H1 (cell line): ENCODE data around the gene PRAMEF6. TPM values are rescaled to one million over a fixed set of nuclear protein-coding genes. Genes with fewer than 3 reads are reported as not detected.
"Not testable (repeated sequence)": the region's sequence is repeated elsewhere in the genome, so short reads cannot be mapped to it uniquely, and the experiment has no call there.

Experiments
- CTCF ChIA-PET: fragments of 300-600 bp; sonication (Branson Sonifier 250); formaldehyde crosslinking; loops from one replicate; lab custom pipeline; 2021; ENCODE audit not compliant: partially characterized antibody; lab: Charles Lee
- POLR2A ChIA-PET: fragments of 300-600 bp; sonication (Branson Sonifier 250); formaldehyde crosslinking; loops from one replicate; lab custom pipeline; 2021; ENCODE audit warnings: inconsistent platforms; ENCODE audit not compliant: partially characterized antibody; lab: Charles Lee
- DNase-seq, 2 experiments: peaks; one replicate each; pipeline versions ENCODE4 v3.0.0 to v3.0.0-alpha.2; 2010 to 2022; ENCODE audit warnings: low spot score in 2 of 2, low read depth in 1 of 2, mixed read lengths in 1 of 2
- FAIRE-seq: peaks from 2 replicates; lab custom pipeline; 2011; peaks lifted over from hg19 to GRCh38; lab: Jason Lieb, UNC
- H2AFZ ChIP-seq: 2 replicates; pipeline ENCODE4 v1.8.1; 2012; ENCODE audit warnings: low read length, inconsistent platforms
- H2AK5ac ChIP-seq: 2 replicates; pipeline ENCODE4 v1.6.1; 2013; ENCODE audit warnings: low read depth, low read length
- H2BK120ac ChIP-seq: replicated peaks from 2 replicates; pipeline ENCODE3; 2013; ENCODE audit warnings: low read depth, low read length, inconsistent platforms
- H2BK12ac ChIP-seq: 2 replicates; pipeline ENCODE4 v1.6.1; 2013; ENCODE audit warnings: low read depth, low read length
- H2BK15ac ChIP-seq: 2 replicates; pipeline ENCODE4 v1.6.1; 2013; ENCODE audit warnings: low read length
- H2BK20ac ChIP-seq: 2 replicates; pipeline ENCODE4 v1.6.1; 2013; ENCODE audit warnings: low read length
- H2BK5ac ChIP-seq: 2 replicates; pipeline ENCODE4 v1.6.1; 2013; ENCODE audit warnings: low read depth, low read length
- H3K14ac ChIP-seq: 2 replicates; pipeline ENCODE4 v1.6.1; 2013; ENCODE audit warnings: inconsistent platforms; ENCODE audit not compliant: insufficient read length
- H3K18ac ChIP-seq: 2 replicates; pipeline ENCODE4 v1.6.1; 2013; ENCODE audit warnings: low read length; ENCODE audit errors: extremely low read depth
- H3K23ac ChIP-seq: 2 replicates; pipeline ENCODE4 v1.6.1; 2013; ENCODE audit warnings: inconsistent platforms; ENCODE audit not compliant: insufficient read length
- H3K23me2 ChIP-seq: 2 replicates; pipeline ENCODE4 v1.6.1; 2013; ENCODE audit warnings: low read depth, low read length
- H3K27ac ChIP-seq: 2 replicates; pipeline ENCODE4 v1.6.1; 2011; ENCODE audit warnings: low read depth, low read length, inconsistent platforms
- H3K27me3 ChIP-seq, 4 experiments: replicated peaks in 1 of 4; 1 replicate in 1 of 4; 2 replicates in 3 of 4; pipeline versions ENCODE4 v1.6.1 to v1.8.1; 2011 to 2013; ENCODE audit warnings: low read length in 3 of 4, mild to moderate bottlenecking in 3 of 4, inconsistent platforms in 2 of 4, mixed read lengths in 2 of 4, moderate library complexity in 1 of 4; ENCODE audit not compliant: control insufficient read depth in 3 of 4, insufficient read depth in 3 of 4; ENCODE audit errors: extremely low read depth in 1 of 4
- H3K36me3 ChIP-seq, 4 experiments: 2 replicates each; pipeline versions ENCODE4 v1.6.1 to v1.8.1; 2011 to 2013; ENCODE audit warnings: mild to moderate bottlenecking in 4 of 4, low read length in 3 of 4, moderate library complexity in 2 of 4, control low read depth in 1 of 4, inconsistent platforms in 1 of 4; ENCODE audit not compliant: insufficient read depth in 4 of 4, control insufficient read depth in 2 of 4
- H3K4ac ChIP-seq: replicated peaks from 2 replicates; pipeline ENCODE3; 2013; ENCODE audit warnings: low read length, low read depth, mixed read lengths, inconsistent platforms; ENCODE audit not compliant: insufficient read length
- H3K4me1 ChIP-seq, 4 experiments: replicated peaks in 1 of 4; 1 replicate in 1 of 4; 2 replicates in 3 of 4; pipeline versions ENCODE4 v1.6.1 to v1.8.1; 2011 to 2013; ENCODE audit warnings: low read length in 3 of 4, inconsistent platforms in 2 of 4, mixed read lengths in 1 of 4; ENCODE audit not compliant: insufficient read depth in 4 of 4, control insufficient read depth in 3 of 4
- H3K4me2 ChIP-seq, 2 experiments: 2 replicates each; pipeline versions ENCODE4 v1.6.1 to v1.8.1; 2011 to 2013; ENCODE audit warnings: low read depth in 2 of 2, low read length in 2 of 2, control low read depth in 1 of 2, inconsistent platforms in 1 of 2, mild to moderate bottlenecking in 1 of 2; ENCODE audit not compliant: insufficient read depth in 1 of 2
- H3K4me3 ChIP-seq, 4 experiments: fragments of 200-600, 300-600 bp in 1 of 4; sonication (generic), shearing (Covaris generic), sonication (Bioruptor Twin) in 1 of 4; 2 replicates each; pipeline versions ENCODE4 v1.5.1 to v1.8.1; 2011 to 2016; ENCODE audit warnings: low read length in 4 of 4, low read depth in 3 of 4, control low read depth in 2 of 4, inconsistent platforms in 2 of 4, mild to moderate bottlenecking in 2 of 4, mixed read lengths in 1 of 4, moderate library complexity in 1 of 4; ENCODE audit not compliant: insufficient read depth in 2 of 4; ENCODE audit errors: extremely low read depth in 1 of 4
- H3K56ac ChIP-seq: replicated peaks from 2 replicates; pipeline ENCODE3; 2013; ENCODE audit warnings: low read depth, mild to moderate bottlenecking, mixed read lengths, low read length, inconsistent platforms; ENCODE audit not compliant: insufficient read length
- H3K79me1 ChIP-seq: 2 replicates; pipeline ENCODE4 v1.6.1; 2013; ENCODE audit warnings: low read depth, low read length, control low read depth
- H3K79me2 ChIP-seq, 2 experiments: 2 replicates each; pipeline versions ENCODE4 v1.6.1 to v1.8.1; 2012 to 2013; ENCODE audit warnings: low read length in 2 of 2, mild to moderate bottlenecking in 2 of 2, inconsistent platforms in 1 of 2; ENCODE audit not compliant: insufficient read depth in 2 of 2, control insufficient read depth in 1 of 2
- H3K9ac ChIP-seq, 4 experiments: replicated peaks in 1 of 4; 1 replicate in 1 of 4; 2 replicates in 3 of 4; pipeline versions ENCODE4 v1.6.1 to v1.8.1; 2011 to 2013; ENCODE audit warnings: low read depth in 3 of 4, low read length in 3 of 4, control low read depth in 2 of 4, mild to moderate bottlenecking in 2 of 4, moderate library complexity in 2 of 4, inconsistent platforms in 1 of 4; ENCODE audit errors: extremely low read depth in 1 of 4
- H3K9me3 ChIP-seq, 2 experiments: 2 replicates each; pipeline versions ENCODE4 v1.6.1 to v1.8.1; 2012 to 2013; ENCODE audit warnings: mild to moderate bottlenecking in 2 of 2, moderate library complexity in 2 of 2, control low read depth in 1 of 2, inconsistent platforms in 1 of 2, low read depth in 1 of 2, low read length in 1 of 2, mixed read lengths in 1 of 2; ENCODE audit not compliant: insufficient read depth in 2 of 2
- H4K20me1 ChIP-seq, 2 experiments: replicated peaks in 1 of 2; 2 replicates each; pipeline versions ENCODE3 to v1.8.1; 2011 to 2013; ENCODE audit warnings: inconsistent platforms in 2 of 2, low read length in 2 of 2, mild to moderate bottlenecking in 1 of 2; ENCODE audit not compliant: insufficient read depth in 2 of 2, control insufficient read depth in 1 of 2
- H4K5ac ChIP-seq: 2 replicates; pipeline ENCODE4 v1.6.1; 2013; ENCODE audit warnings: low read length, low read depth, mixed read lengths, inconsistent platforms; ENCODE audit not compliant: insufficient read length
- H4K8ac ChIP-seq: 2 replicates; pipeline ENCODE4 v1.8.0; 2013; ENCODE audit warnings: mild to moderate bottlenecking, moderate library complexity, low read length, inconsistent platforms; ENCODE audit not compliant: insufficient read depth; ENCODE audit errors: extremely low read depth
- H4K91ac ChIP-seq: replicated peaks from 2 replicates; pipeline ENCODE3; 2013; ENCODE audit warnings: low read length, mixed read lengths, inconsistent platforms; ENCODE audit not compliant: insufficient read length
- WGBS, 2 experiments: shearing (Covaris generic) in 1 of 2; methylation state at CpG; one replicate each; pipeline versions ENCODE4 v1.1.6 to v1.1.7; 2013 to 2015; ENCODE audit warnings: low lambda C conversion rate in 2 of 2, mixed read lengths in 2 of 2, inconsistent platforms in 1 of 2, low coverage in 1 of 2, missing lambda C conversion rate in 1 of 2; ENCODE audit not compliant: insufficient replicate concordance in 2 of 2, insufficient coverage in 1 of 2, insufficient read length in 1 of 2; ENCODE audit errors: extremely low coverage in 1 of 2, missing lambda C conversion rate in 1 of 2; 5-methylcytosine and 5-hydroxymethylcytosine counted together
- long read RNA-seq, 2 experiments: library from RNA in 1 of 2; library from capped mRNA in 1 of 2; stranded (forward); transcript quantifications; one replicate each; pipeline ENCODE4 v2.0.0, GENCODE V29; 2021; ENCODE audit warnings: inconsistent platforms in 1 of 2
- polyA minus RNA-seq, 3 experiments: library from RNA; depleted of rRNA, polyadenylated mRNA; stranded (reverse); fragments of >200 nt; gene quantifications; 1 replicate in 2 of 3; 2 replicates in 1 of 3; pipeline ENCODE4 v1.2.3, GENCODE V29; 2011
- polyA plus RNA-seq, 7 experiments: library from polyadenylated mRNA; depleted of rRNA in 3 of 7; stranded (reverse) in 5 of 7; unstranded in 2 of 7; fragments of >200 nt in 5 of 7; fragments of 200-250 nt in 2 of 7; gene quantifications; 1 replicate in 5 of 7; 2 replicates in 1 of 7; 4 replicates in 1 of 7; pipeline versions ENCODE4 v1.2.1 to v1.2.3, GENCODE V29; 2011 to 2013; ENCODE audit warnings: missing spikeins in 2 of 7, mixed read lengths in 2 of 7
- total RNA-seq: library from RNA; stranded (reverse); fragmentation: NEBNext Ultra II Directional; extraction: Animal tissue kit (Norgen Biotek cat#: 25700); gene quantifications from 2 replicates; pipeline ENCODE4 v1.2.1, GENCODE V29; 2021

PRAMEF6 gene
- not detected in 2 replicates for total RNA-seq
- not detected in 2 replicates for polyA plus RNA-seq (2011; rRNA removed)
- polyA plus RNA-seq (2011; cell fraction: cytosol; rRNA removed): not detected
- not detected for polyA plus RNA-seq (2011; cell fraction: nucleus; rRNA removed)
- polyA plus RNA-seq (2012, experiment 1 of 2): not detected in 4 replicates
- not detected for polyA plus RNA-seq (2012, experiment 2 of 2)
- polyA plus RNA-seq (2013, experiment 1 of 2): not detected
- not detected for polyA plus RNA-seq (2013, experiment 2 of 2)
- polyA minus RNA-seq (2011; rRNA and poly(A)+ RNA removed): not detected in 2 replicates
- not detected for polyA minus RNA-seq (2011; cell fraction: cytosol; rRNA and poly(A)+ RNA removed)
- not detected for polyA minus RNA-seq (2011; cell fraction: nucleus; rRNA and poly(A)+ RNA removed)
- long read RNA-seq, experiment 1: 0 reads
- long read RNA-seq, experiment 2: 0 reads

DNA sequence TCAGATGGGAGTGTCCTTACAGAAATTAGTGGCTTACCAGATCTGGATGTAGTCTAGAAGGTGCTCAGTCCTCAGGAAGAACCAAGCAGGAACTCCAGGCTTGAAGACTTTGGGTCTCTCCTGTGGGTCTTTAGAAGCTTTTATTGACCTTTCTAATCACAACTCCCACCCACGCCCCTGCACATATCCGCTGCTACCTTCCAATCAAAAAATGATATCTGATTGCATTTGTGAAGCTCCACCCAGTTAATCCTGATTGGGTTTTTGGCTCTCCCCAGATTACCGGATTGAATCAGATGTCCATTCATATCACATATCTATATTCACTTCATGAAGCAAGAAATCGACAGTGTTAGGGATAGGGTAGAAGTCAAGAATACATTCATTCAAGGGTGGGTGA, at the start of gene PRAMEF6:
Gene PRAMEF6, minus strand, starts transcription at position 101 of the 400 bp plus-strand sequence. CDS start 5,062 bp downstream, outside the sequence.
- H4K8ac ChIP-seq, H4K5ac ChIP-seq, H3K36me3 ChIP-seq, H3K9ac ChIP-seq, H3K23ac ChIP-seq, H2BK120ac ChIP-seq, H3K14ac ChIP-seq, H3K4me2 ChIP-seq, POLR2A ChIA-PET, H3K56ac ChIP-seq, H2BK15ac ChIP-seq, H3K27me3 ChIP-seq, H2BK20ac ChIP-seq, H3K27ac ChIP-seq, H3K79me2 ChIP-seq, H4K91ac ChIP-seq, CTCF ChIA-PET, H2BK5ac ChIP-seq, H3K79me1 ChIP-seq, H3K23me2 ChIP-seq, H3K4me3 ChIP-seq, H3K18ac ChIP-seq, H2AFZ ChIP-seq, H2AK5ac ChIP-seq, FAIRE-seq, H3K4me1 ChIP-seq, H2BK12ac ChIP-seq, H4K20me1 ChIP-seq, DNase-seq, H3K4ac ChIP-seq, H3K9me3 ChIP-seq: not testable (repeated sequence)
- WGBS, 2 experiments: 79% methylated on average over 1 of the region's 4 CpGs; no CpG with 5 or more reads in 1 of the 2 experiments
